ENCODE results near the gene UPK3A. TPM values are rescaled to one million over a fixed set of nuclear protein-coding genes. Genes with fewer than 3 reads are reported as not detected.
"Not testable (repeated sequence)": the region's sequence is repeated elsewhere in the genome, so short reads cannot be mapped to it uniquely, and the experiment has no call there.

Gene UPK3A
- total and polyA plus RNA-seq, 2 donors: 15.4 to 88.9 TPM

- no peak for DNase-seq (ENCODE audit: extremely low spot score)
- H3K4me1 ChIP-seq (ENCODE audit: insufficient read depth): no peaks in the 10 kb centered on the region
- WGBS: 25% methylated on average over 17 of the region's 17 CpGs
- H3K4me3 ChIP-seq (ENCODE audit: low read depth, low read length): no peak overlapping the region
- no peaks in the 10 kb centered on the region for H3K36me3 ChIP-seq (ENCODE audit: insufficient read depth)
- no peak overlapping the region for H3K27ac ChIP-seq (ENCODE audit: low read depth)
Measured at GRCh38 chr22:45263463-45264269, 21.1 kb upstream of the UPK3A start.

GRCh38 chr22:45265535-45265934 is 19.2 kb upstream of the UPK3A start:
- Histone ChIP-seq H3K4me1 (ENCODE audit: insufficient read depth) (no peaks in the 10 kb centered on the region), H3K4me3 (ENCODE audit: low read depth, low read length) (no peak overlapping the region), H3K36me3 (ENCODE audit: insufficient read depth) (no peaks in the 10 kb centered on the region), H3K27ac (ENCODE audit: low read depth) (no peak overlapping the region)
- 72% methylated on average over 7 of the region's 7 CpGs for WGBS
- DNase-seq (ENCODE audit: extremely low spot score): no peak

- Histone ChIP-seq H3K4me1 (ENCODE audit: insufficient read depth) (no peaks in the 10 kb centered on the region), H3K4me3 (ENCODE audit: low read depth, low read length) (peak overlapping the region; percentile 41), H3K36me3 (ENCODE audit: insufficient read depth) (no peaks in the 10 kb centered on the region), H3K27ac (ENCODE audit: low read depth) (no peak overlapping the region)
- DNase-seq (ENCODE audit: extremely low spot score): no peak
- 2% methylated on average over 46 of the region's 47 CpGs for WGBS
Measured at GRCh38 chr22:45268167-45268957, 16.4 kb upstream of the UPK3A start.

- no peak for DNase-seq (ENCODE audit: extremely low spot score)
- Histone ChIP-seq H3K4me1 (ENCODE audit: insufficient read depth) (no peaks in the 10 kb centered on the region), H3K4me3 (ENCODE audit: low read depth, low read length) (peak overlapping the region; percentile 41), H3K36me3 (ENCODE audit: insufficient read depth) (no peaks in the 10 kb centered on the region), H3K27ac (ENCODE audit: low read depth) (no peak overlapping the region)
- WGBS: 3% methylated on average over 57 of the region's 60 CpGs
Measured at GRCh38 chr22:45268958-45269844, 15.5 kb upstream of the UPK3A start.

- no peaks in the 10 kb centered on the region for H3K36me3 ChIP-seq (ENCODE audit: insufficient read depth)
- no peak for DNase-seq (ENCODE audit: extremely low spot score)
- 78% methylated on average over 16 of the region's 16 CpGs for WGBS
- no peak overlapping the region for H3K4me3 ChIP-seq (ENCODE audit: low read depth, low read length)
- no peak overlapping the region for H3K27ac ChIP-seq (ENCODE audit: low read depth)
- H3K4me1 ChIP-seq (ENCODE audit: insufficient read depth): no peaks in the 10 kb centered on the region
Measured at GRCh38 chr22:45270095-45271020, 14.4 kb upstream of the UPK3A start.

- 30% methylated on average over 13 of the region's 13 CpGs for WGBS
- Histone ChIP-seq H3K4me1 (ENCODE audit: insufficient read depth) (no peaks in the 10 kb centered on the region), H3K4me3 (ENCODE audit: low read depth, low read length) (no peak overlapping the region), H3K27ac (ENCODE audit: low read depth) (peak overlapping the region; percentile 69), H3K36me3 (ENCODE audit: insufficient read depth) (no peaks in the 10 kb centered on the region)
- DNase-seq (ENCODE audit: extremely low spot score): no peak
Measured at GRCh38 chr22:45271667-45272201, 13.0 kb upstream of the UPK3A start.

GRCh38 chr22:45272498-45272897 is 12.3 kb upstream of the UPK3A start:
- Histone ChIP-seq H3K4me3 (ENCODE audit: low read depth, low read length) (no peak overlapping the region), H3K27ac (ENCODE audit: low read depth) (peak overlapping the region; percentile 69), H3K36me3 (ENCODE audit: insufficient read depth) (no peaks in the 10 kb centered on the region), H3K4me1 (ENCODE audit: insufficient read depth) (no peaks in the 10 kb centered on the region)
- DNase-seq (ENCODE audit: extremely low spot score): no peak
- WGBS: 86% methylated on average over 7 of the region's 7 CpGs

GRCh38 chr22:45273452-45274075 is 11.2 kb upstream of the UPK3A start:
- Histone ChIP-seq H3K4me3 (ENCODE audit: low read depth, low read length) (no peak overlapping the region), H3K27ac (ENCODE audit: low read depth) (no peak overlapping the region), H3K4me1 (ENCODE audit: insufficient read depth) (no peaks in the 10 kb centered on the region), H3K36me3 (ENCODE audit: insufficient read depth) (no peaks in the 10 kb centered on the region)
- DNase-seq (ENCODE audit: extremely low spot score): no peak
- WGBS: 81% methylated on average over 15 of the region's 15 CpGs

- Histone ChIP-seq H3K4me1 (ENCODE audit: insufficient read depth) (no peaks in the 10 kb centered on the region), H3K36me3 (ENCODE audit: insufficient read depth) (no peaks in the 10 kb centered on the region), H3K27ac (ENCODE audit: low read depth) (no peak overlapping the region), H3K4me3 (ENCODE audit: low read depth, low read length) (no peak overlapping the region)
- 92% methylated on average over 12 of the region's 12 CpGs for WGBS
- DNase-seq (ENCODE audit: extremely low spot score): no peak
Measured at GRCh38 chr22:45276507-45277105, 8.1 kb upstream of the UPK3A start.

- 83% methylated on average over 7 of the region's 7 CpGs for WGBS
- H3K4me3 ChIP-seq (ENCODE audit: low read depth, low read length); H3K4me1 ChIP-seq (ENCODE audit: insufficient read depth); H3K27ac ChIP-seq (ENCODE audit: low read depth); H3K36me3 ChIP-seq (ENCODE audit: insufficient read depth); DNase-seq (ENCODE audit: extremely low spot score): not testable (repeated sequence)
Measured at GRCh38 chr22:45277720-45278119, 7.0 kb upstream of the UPK3A start.

- H3K4me1 ChIP-seq (ENCODE audit: insufficient read depth): no peaks in the 10 kb centered on the region
- 87% methylated on average over 9 of the region's 9 CpGs for WGBS
- H3K36me3 ChIP-seq (ENCODE audit: insufficient read depth): no peaks in the 10 kb centered on the region
- H3K27ac ChIP-seq (ENCODE audit: low read depth): no peak overlapping the region
- no peak overlapping the region for H3K4me3 ChIP-seq (ENCODE audit: low read depth, low read length)
- no peak for DNase-seq (ENCODE audit: extremely low spot score)
Measured at GRCh38 chr22:45278125-45278524, 6.6 kb upstream of the UPK3A start.

GRCh38 chr22:45280587-45280980 is 4.2 kb upstream of the UPK3A start:
- no peak overlapping the region for H3K4me3 ChIP-seq (ENCODE audit: low read depth, low read length)
- H3K36me3 ChIP-seq (ENCODE audit: insufficient read depth): no peaks in the 10 kb centered on the region
- no peaks in the 10 kb centered on the region for H3K4me1 ChIP-seq (ENCODE audit: insufficient read depth)
- DNase-seq (ENCODE audit: extremely low spot score): no peak
- H3K27ac ChIP-seq (ENCODE audit: low read depth): peak overlapping the region; percentile 48
- 88% methylated on average over 3 of the region's 3 CpGs for WGBS

All from urinary bladder (tissue), 4 donors.